GM03348 (cell line): ENCODE measurements around the gene TBX19.

Source experiments
- DNase-seq: peaks from one replicate; pipeline ENCODE4 v3.0.0; 2012; ENCODE audit warnings: low spot score

The TBX19 gene

GRCh38 chr1:168280296-168280927 lies at the start of gene TBX19:
Gene TBX19, plus strand, starts transcription at chr1:168280877. Its CDS starts 214 bp downstream, at chr1:168281091.
- no peak for DNase-seq

GRCh38 chr1:168234846-168235547 lies 45.7 kb upstream of the TBX19 start:
- peak; percentile 62 for DNase-seq

GRCh38 chr1:168235548-168235885 lies 45.2 kb upstream of the TBX19 start:
- peak; percentile 70 for DNase-seq

- no peak for DNase-seq
Observed at GRCh38 chr1:168235937-168236336, 44.7 kb upstream of the TBX19 start.

- no peak for DNase-seq
Observed at GRCh38 chr1:168236836-168237611, 43.7 kb upstream of the TBX19 start.

- DNase-seq: no peak
Observed at GRCh38 chr1:168243198-168243597, 37.5 kb upstream of the TBX19 start.

- no peak for DNase-seq
Observed at GRCh38 chr1:168243636-168244212, 37.0 kb upstream of the TBX19 start.

GRCh38 chr1:168245042-168245441 lies 35.6 kb upstream of the TBX19 start:
- DNase-seq: no peak

- DNase-seq: no peak
Observed at GRCh38 chr1:168246506-168246905, 34.2 kb upstream of the TBX19 start.

- DNase-seq: no peak
Observed at GRCh38 chr1:168252204-168252733, 28.4 kb upstream of the TBX19 start.

- no peak for DNase-seq
Observed at GRCh38 chr1:168256164-168256563, 24.5 kb upstream of the TBX19 start.

- no peak for DNase-seq
Observed at GRCh38 chr1:168257397-168257796, 23.3 kb upstream of the TBX19 start.

GRCh38 chr1:168259567-168259966 lies 21.1 kb upstream of the TBX19 start:
- no peak for DNase-seq

GRCh38 chr1:168260393-168260792 lies 20.3 kb upstream of the TBX19 start:
- DNase-seq: no peak

GRCh38 chr1:168261390-168261789 lies 19.3 kb upstream of the TBX19 start:
- peak; percentile 75 for DNase-seq

- DNase-seq: no peak
Observed at GRCh38 chr1:168263130-168263529, 17.5 kb upstream of the TBX19 start.

GRCh38 chr1:168264296-168264695 lies 16.4 kb upstream of the TBX19 start:
- no peak for DNase-seq

- no peak for DNase-seq
Observed at GRCh38 chr1:168265596-168265995, 15.1 kb upstream of the TBX19 start.

- no peak for DNase-seq
Observed at GRCh38 chr1:168266644-168267186, 14.0 kb upstream of the TBX19 start.

GRCh38 chr1:168271636-168272035 lies 9.0 kb upstream of the TBX19 start:
- no peak for DNase-seq

- no peak for DNase-seq
Observed at GRCh38 chr1:168273575-168273974, 7.1 kb upstream of the TBX19 start.

GRCh38 chr1:168279253-168279652 lies 1.4 kb upstream of the TBX19 start:
- DNase-seq: no peak
